Activated CD8-positive, alpha-beta T cell treated with anti-CD3 and anti-CD28 coated beads, Interleukin-2, amount 10 ng/mL, durations not matched to agents 7 days and 5 days (primary cell): ENCODE measurements around the gene PNPLA2. TPM values are rescaled to one million over a fixed set of nuclear protein-coding genes. Genes with fewer than 3 reads are reported as not detected.

ENCODE experiments used
- ATAC-seq: fragments of 150-1000 bp; cut with Tn5 transposase; one replicate; pipeline ENCODE4 v1.10.0; 2021; ENCODE audit warnings: moderate library complexity
- CTCF ChIA-PET: fragments of 350-600 bp; sonication (Branson Sonifier 250); formaldehyde crosslinking; loops from one replicate; lab custom pipeline; 2021; ENCODE audit warnings: antibody characterized with exemption; lab: Charles Lee
- POLR2A ChIA-PET: fragments of 350-600 bp; sonication (Branson Sonifier 250); formaldehyde crosslinking; loops from one replicate; lab custom pipeline; 2021; ENCODE audit warnings: antibody characterized with exemption; lab: Charles Lee
- DNase-seq: peaks from one replicate; pipeline ENCODE4 v3.0.0-alpha.2; 2020
- H3K27ac Mint-ChIP-seq: one replicate; pipeline ENCODE4 v1.8.0; 2021; ENCODE audit warnings: mild to moderate bottlenecking, mixed read lengths
- H3K27me3 Mint-ChIP-seq: one replicate; pipeline ENCODE4 v1.8.0; 2021; ENCODE audit warnings: low read depth, mixed read lengths
- H3K36me3 Mint-ChIP-seq: one replicate; pipeline ENCODE4 v1.8.0; 2021; ENCODE audit warnings: low read depth, mixed read lengths
- H3K4me1 Mint-ChIP-seq: one replicate; pipeline ENCODE4 v1.8.0; 2021; ENCODE audit warnings: low read depth, mixed read lengths
- H3K4me3 Mint-ChIP-seq: one replicate; pipeline ENCODE4 v1.8.0; 2021; ENCODE audit warnings: mild to moderate bottlenecking, mixed read lengths
- H3K9me3 Mint-ChIP-seq: one replicate; pipeline ENCODE4 v1.8.0; 2022; ENCODE audit warnings: mixed read lengths; ENCODE audit not compliant: insufficient read depth
- total RNA-seq, 2 experiments: library from RNA; stranded (reverse); gene quantifications; one replicate each; pipeline ENCODE4 v1.2.3, GENCODE V29; 2021

The PNPLA2 gene
- total RNA-seq, 2 experiments from 2014 or later: 67.3 to 76.6 TPM

DNA sequence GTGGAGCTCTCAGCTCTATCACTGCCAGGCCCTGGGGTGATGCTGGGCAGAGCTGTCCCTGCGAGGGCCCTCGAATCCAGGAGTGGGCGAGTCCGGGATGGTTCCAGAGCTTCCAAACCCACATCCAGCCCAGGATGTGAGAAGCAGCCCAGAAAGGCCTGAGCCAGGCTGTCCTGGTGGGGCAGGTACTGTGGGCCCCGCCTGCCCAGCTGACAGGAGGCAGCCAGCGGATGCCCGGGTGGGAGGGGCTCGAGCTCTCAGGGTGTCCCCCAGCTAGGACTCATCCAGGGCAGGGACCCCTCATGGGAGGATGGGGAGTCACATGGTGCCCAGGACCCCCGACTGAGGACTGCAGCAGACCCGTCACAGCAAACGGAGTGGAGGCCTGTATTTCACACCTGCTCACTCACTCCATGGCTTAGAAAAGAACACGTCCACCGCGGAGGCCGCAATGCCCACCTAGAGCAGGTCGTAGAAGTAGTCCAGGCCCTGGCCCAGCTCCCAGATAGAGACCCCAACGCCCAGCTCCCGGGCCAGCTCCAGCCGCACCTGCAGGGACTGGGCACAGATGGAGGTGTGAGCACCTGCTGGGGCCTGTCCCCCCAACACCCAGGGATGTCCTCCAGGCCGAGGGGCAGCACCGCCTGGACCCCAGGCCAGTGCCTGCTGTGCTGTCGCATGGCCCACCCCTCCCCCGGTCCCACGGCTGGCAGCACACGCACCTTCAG is 50.8 kb downstream of the PNPLA2 start:
- H3K9me3 Mint-ChIP-seq: no peaks in the 10 kb centered on the region
- no peak overlapping the region for H3K27ac Mint-ChIP-seq
- no peaks in the 10 kb centered on the region for H3K4me1 Mint-ChIP-seq
- ATAC-seq (no peak), DNase-seq (no peak)
- no peaks in the 10 kb centered on the region for H3K27me3 Mint-ChIP-seq
- CTCF ChIA-PET: no interaction called here
- H3K36me3 Mint-ChIP-seq: peaks cover 3% of the 10 kb centered on the region
- POLR2A ChIA-PET: no interaction called here
- H3K4me3 Mint-ChIP-seq: no peak overlapping the region

DNA sequence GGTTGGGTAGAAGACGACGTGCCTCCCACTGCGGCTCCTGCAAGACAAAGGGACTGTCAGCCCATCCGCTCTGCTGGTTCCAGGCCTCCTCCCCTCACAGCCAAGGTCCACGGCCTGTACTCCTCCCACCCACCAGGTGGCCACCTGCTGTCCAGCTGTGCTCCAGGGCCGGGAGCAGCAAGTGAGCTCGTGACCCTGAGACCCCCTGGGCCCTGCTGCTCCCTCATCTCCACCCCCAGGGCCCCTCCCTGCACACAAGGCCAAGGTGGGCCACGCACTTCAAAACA is 51.4 kb downstream of the PNPLA2 start:
- Mint-ChIP-seq H3K27me3 (no peaks in the 10 kb centered on the region), H3K4me1 (no peaks in the 10 kb centered on the region), H3K36me3 (peaks cover 3% of the 10 kb centered on the region), H3K27ac (no peak overlapping the region), H3K9me3 (no peaks in the 10 kb centered on the region), H3K4me3 (no peak overlapping the region)
- ChIA-PET POLR2A (no interaction called here), CTCF (no interaction called here)
- ATAC-seq: no peak
- DNase-seq: no peak

DNA sequence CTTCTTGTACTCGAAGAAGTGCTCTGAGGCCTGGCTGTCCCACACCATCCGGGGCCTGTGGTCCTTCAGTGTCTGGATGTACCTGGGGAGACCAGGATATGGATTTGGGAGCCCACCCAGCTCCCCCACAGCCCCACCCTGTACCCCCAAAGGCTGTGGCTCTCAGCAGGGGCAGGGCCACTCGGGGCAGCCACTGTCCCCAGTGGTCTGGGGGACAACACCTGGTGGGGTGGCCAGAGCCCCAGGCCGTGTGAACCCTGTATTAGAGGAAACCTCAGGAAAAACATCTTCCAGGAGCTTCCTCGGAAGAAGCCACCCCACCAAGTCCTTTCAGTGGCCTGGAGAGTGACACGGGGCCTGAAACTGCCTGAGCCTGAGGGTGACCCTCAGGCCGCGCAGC is 51.7 kb downstream of the PNPLA2 start:
- CTCF ChIA-PET: no interaction called here
- ATAC-seq (no peak), DNase-seq (no peak)
- Mint-ChIP-seq H3K9me3 (no peaks in the 10 kb centered on the region), H3K4me1 (no peaks in the 10 kb centered on the region), H3K36me3 (peaks cover 3% of the 10 kb centered on the region), H3K27me3 (no peaks in the 10 kb centered on the region), H3K27ac (no peak overlapping the region), H3K4me3 (no peak overlapping the region)
- POLR2A ChIA-PET: no interaction called here

DNA sequence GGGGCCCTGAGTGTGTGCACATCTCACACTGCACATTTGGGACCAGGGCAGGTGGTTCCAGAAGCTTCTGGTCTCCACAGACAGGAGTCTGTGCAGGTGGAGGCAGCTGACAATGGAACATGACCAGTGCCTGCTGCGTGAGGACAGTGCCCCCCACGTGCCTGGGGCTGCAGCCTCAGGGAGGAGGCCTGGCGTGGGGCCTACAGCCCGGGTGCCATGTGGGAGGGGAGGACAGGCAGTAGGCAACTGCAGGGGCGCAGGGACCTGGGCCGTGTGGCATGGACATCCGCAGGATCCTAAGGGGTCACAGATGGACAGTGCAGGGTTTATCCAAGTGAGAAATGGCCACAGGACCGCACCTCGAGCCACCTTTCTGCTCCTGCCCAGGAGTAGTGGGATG is 52.8 kb downstream of the PNPLA2 start:
- no peak overlapping the region for H3K27ac Mint-ChIP-seq
- no peaks in the 10 kb centered on the region for H3K27me3 Mint-ChIP-seq
- CTCF ChIA-PET: no interaction called here
- DNase-seq (no peak), ATAC-seq (no peak)
- H3K36me3 Mint-ChIP-seq: peaks cover 3% of the 10 kb centered on the region
- H3K4me3 Mint-ChIP-seq: no peak overlapping the region
- POLR2A ChIA-PET: interaction anchor here (0.6 kb wide), 1 partner anchor 333 kb away, joined by 3 read pairs; no protein-coding TSS in a partner anchor
- H3K4me1 Mint-ChIP-seq: no peaks in the 10 kb centered on the region
- no peaks in the 10 kb centered on the region for H3K9me3 Mint-ChIP-seq

DNA sequence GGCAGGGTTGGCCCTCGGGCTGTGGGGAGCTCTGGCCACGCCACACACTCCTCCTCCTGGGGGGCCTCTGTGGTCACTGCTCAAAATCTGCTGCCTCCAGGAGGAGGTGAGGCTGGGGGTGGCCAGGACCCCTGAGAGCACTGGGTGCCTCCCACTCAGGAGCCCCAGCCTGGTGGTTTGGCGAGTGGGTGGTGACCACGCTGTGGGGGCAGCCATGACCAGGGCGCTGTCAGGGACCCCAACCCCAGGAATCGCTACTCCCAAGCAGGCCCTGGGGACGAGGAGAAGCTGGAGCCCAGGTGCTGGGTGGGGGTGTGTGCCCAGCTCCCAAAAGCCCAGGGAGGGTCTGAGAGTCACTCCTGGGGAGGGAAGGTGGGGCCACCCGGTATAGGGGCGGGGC is 54.1 kb downstream of the PNPLA2 start:
- Mint-ChIP-seq H3K4me1 (no peaks in the 10 kb centered on the region), H3K27me3 (no peaks in the 10 kb centered on the region), H3K4me3 (no peak overlapping the region), H3K27ac (no peak overlapping the region), H3K9me3 (no peaks in the 10 kb centered on the region), H3K36me3 (peaks cover 3% of the 10 kb centered on the region)
- ChIA-PET POLR2A (interaction anchor here (0.7 kb wide), 1 partner anchor 132 kb away, joined by 3 read pairs; no protein-coding TSS in a partner anchor), CTCF (no interaction called here)
- DNase-seq (no peak), ATAC-seq (no peak)

DNA sequence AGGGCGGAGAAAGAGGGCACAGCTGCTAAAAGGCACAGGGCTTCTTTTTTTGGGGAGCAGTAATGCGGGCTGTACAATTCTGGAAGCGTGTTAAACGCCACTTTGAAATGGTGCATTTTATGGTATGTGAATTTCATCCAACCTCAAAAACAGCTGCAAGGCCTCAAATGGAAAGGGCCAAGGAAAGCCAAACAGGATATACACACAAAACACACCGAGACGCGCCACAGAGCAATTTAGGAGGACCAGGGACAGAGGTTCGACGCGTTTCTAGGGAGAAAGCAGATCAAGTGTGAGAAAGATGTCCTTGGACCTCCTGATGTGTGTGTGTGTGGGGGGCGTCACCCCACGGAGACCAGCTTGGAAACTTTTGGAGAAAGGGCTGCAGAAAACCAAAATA is 55.0 kb downstream of the PNPLA2 start:
- H3K4me1 Mint-ChIP-seq: no peaks in the 10 kb centered on the region
- peaks cover 3% of the 10 kb centered on the region for H3K36me3 Mint-ChIP-seq
- ChIA-PET POLR2A (no interaction called here), CTCF (no interaction called here)
- peak overlapping the region; percentile 60 for H3K27ac Mint-ChIP-seq
- DNase-seq (no peak), ATAC-seq (no peak)
- H3K4me3 Mint-ChIP-seq: no peak overlapping the region
- H3K9me3 Mint-ChIP-seq: no peaks in the 10 kb centered on the region
- H3K27me3 Mint-ChIP-seq: no peaks in the 10 kb centered on the region

Other genes with a start within 250 kb of the PNPLA2 start
- 10 to 100 TPM; 53.7 to 58.1 TPM for gene PHRF1, start 242.4 kb upstream of the PNPLA2 start, total RNA-seq
- 100 to 1,000 TPM; 120 to 136 TPM for gene IRF7, start 203.0 kb upstream of the PNPLA2 start, total RNA-seq
- gene CDHR5, start 194.0 kb upstream of the PNPLA2 start, total RNA-seq: not detected
- not detected for gene SCT, start 191.7 kb upstream of the PNPLA2 start, total RNA-seq
- gene DRD4, start 181.6 kb upstream of the PNPLA2 start, total RNA-seq: under 1 TPM; 0.42 to 0.76 TPM
- gene DEAF1, start 123.7 kb upstream of the PNPLA2 start, total RNA-seq: 10 to 100 TPM; 34.1 to 36.7 TPM
- gene TMEM80, start 123.1 kb upstream of the PNPLA2 start, total RNA-seq: 10 to 100 TPM; 27.1 to 29.8 TPM
- 10 to 100 TPM; 13.9 to 15.0 TPM for gene EPS8L2, start 112.7 kb upstream of the PNPLA2 start, total RNA-seq
- 100 to 1,000 TPM; 278 to 289 TPM for gene TALDO1, start 71.5 kb upstream of the PNPLA2 start, total RNA-seq
- gene GATD1, start 41.4 kb upstream of the PNPLA2 start, total RNA-seq: 10 to 100 TPM; 52.1 to 63.2 TPM
- gene CEND1, start 28.8 kb upstream of the PNPLA2 start, total RNA-seq: 1 to 10 TPM in 1 of 2 experiments, under 1 TPM in 1; 0.61 to 1.9 TPM
- 10 to 100 TPM; 51.2 to 56.4 TPM for gene SLC25A22, start 20.6 kb upstream of the PNPLA2 start, total RNA-seq
- gene PIDD1, start 13.7 kb upstream of the PNPLA2 start, total RNA-seq: 10 to 100 TPM; 59.3 to 60.5 TPM
- 1,000 to 10,000 TPM; 2,268 to 2,338 TPM for gene RPLP2, start 8.9 kb upstream of the PNPLA2 start, total RNA-seq
- 10 to 100 TPM; 17.2 to 18.7 TPM for gene CRACR2B, start 9.0 kb downstream of the PNPLA2 start, total RNA-seq
- gene CD151, start 14.0 kb downstream of the PNPLA2 start, total RNA-seq: 10 to 100 TPM; 27.0 to 29.7 TPM
- gene POLR2L, start 23.6 kb downstream of the PNPLA2 start, total RNA-seq: 100 to 1,000 TPM; 127 to 140 TPM
- 10 to 100 TPM; 20.0 to 21.7 TPM for gene TSPAN4, start 23.9 kb downstream of the PNPLA2 start, total RNA-seq
- 10 to 100 TPM; 46.1 to 48.4 TPM for gene CHID1, start 91.9 kb downstream of the PNPLA2 start, total RNA-seq
- gene AP2A2, start 107.0 kb downstream of the PNPLA2 start, total RNA-seq: 10 to 100 TPM; 40.1 to 54.0 TPM
- gene MUC6, start 217.8 kb downstream of the PNPLA2 start, total RNA-seq: not detected